GM13977 (cell line): ENCODE results near the gene DPYSL3.
A peak's percentile ranks its signal among the peaks of the same experiment; 100 is the strongest.

Experiments
- DNase-seq: peaks from one replicate; pipeline ENCODE4 v3.0.0; 2012; ENCODE audit warnings: low spot score
- CTCF ChIP-seq: IDR thresholded peaks from 2 replicates; pipeline ENCODE4 v1.5.1; 2012; ENCODE audit warnings: mild to moderate bottlenecking, control low read depth; ENCODE audit not compliant: insufficient read depth; ENCODE audit errors: extremely low read depth, missing control alignments
- in situ Hi-C: fragments of 300-500 bp; cut with MboI; formaldehyde crosslinking; loops from one replicate; pipeline ENCODE4 v1.12.0; 2022; ENCODE audit warnings: low sequenced_read_pairs, low pct_unique_long_range_greater_than_20kb, mixed read lengths, inconsistent platforms; ENCODE audit not compliant: unreplicated experiment

DPYSL3 gene

GRCh38 chr5:147406636-147407035 is 103.2 kb downstream of the DPYSL3 start:
- DNase-seq: no peak
- in situ Hi-C loops: no loop called here
- TF ChIP-seq CTCF: no peak

GRCh38 chr5:147404706-147405105 is 105.2 kb downstream of the DPYSL3 start:
- in situ Hi-C loops: no loop called here
- DNase-seq: no peak
- no peak for TF ChIP-seq CTCF

GRCh38 chr5:147403651-147404640 is 105.9 kb downstream of the DPYSL3 start:
- DNase-seq: peak; percentile 69
- in situ Hi-C loops: no loop called here
- TF ChIP-seq CTCF: no peak

GRCh38 chr5:147400881-147401280 is 109.0 kb downstream of the DPYSL3 start:
- in situ Hi-C loops: no loop called here
- no peak for TF ChIP-seq CTCF
- DNase-seq: no peak

- no peak for DNase-seq
- no peak for TF ChIP-seq CTCF
- in situ Hi-C loops: no loop called here
These were observed 109.6 kb downstream of the DPYSL3 start for GRCh38 chr5:147400126-147400809.

GRCh38 chr5:147398860-147399259 is 111.0 kb downstream of the DPYSL3 start:
- DNase-seq: no peak
- TF ChIP-seq CTCF: no peak
- in situ Hi-C loops: no loop called here
